K562 (cell line): ENCODE measurements around the gene MTNR1B. TPM values are rescaled to one million over a fixed set of nuclear protein-coding genes. Genes with fewer than 3 reads are reported as not detected.

Experiments
- ATAC-seq: fragments of 200-7000 bp; cut with Tn5 transposase; 3 replicates; pipeline ENCODE4 v1.9.1; 2020; ENCODE audit warnings: moderate library complexity
- BruUV-seq: library from RNA; stranded (reverse); fragments of 400-500 nt; replicated peaks from 2 replicates; lab custom pipeline; 2021; lab: Mats Ljungman, UMichigan
- CTCF ChIA-PET: fragments of 300-600 bp; formaldehyde crosslinking; extraction: SDS; loops from one replicate; lab custom pipeline; 2021; ENCODE audit warnings: low intra/inter-chr PET ratio; lab: Yijun Ruan, JAX
- POLR2A ChIA-PET: fragments of 300-600, 350-650 bp; sonication (Branson Sonifier 250); formaldehyde crosslinking; extraction: SDS; loops from one replicate; lab custom pipeline; 2021; ENCODE audit warnings: antibody characterized with exemption, inconsistent platforms; lab: Yijun Ruan, JAX
- DNase-seq, 4 experiments: peaks; one replicate each; pipeline versions ENCODE4 v3.0.0 to v3.0.0-alpha.2; 2011 to 2018; ENCODE audit warnings: low spot score in 3 of 4, mixed read lengths in 3 of 4; ENCODE audit errors: extremely low read depth in 1 of 4
- FAIRE-seq: peaks from 2 replicates; lab custom pipeline; 2011; peaks lifted over from hg19 to GRCh38; lab: Jason Lieb, UNC
- H2AFZ ChIP-seq: 2 replicates; pipeline ENCODE4 v1.6.0; 2011; ENCODE audit warnings: low read depth, low read length, control low read depth, inconsistent platforms
- H3K27ac ChIP-seq: fragments of 200-600 bp; 3 replicates; pipeline ENCODE4 v1.8.0; 2011; ENCODE audit warnings: low read depth, mild to moderate bottlenecking, control low read depth, inconsistent platforms, low read length, moderate library complexity, mixed read lengths; ENCODE audit errors: extremely low read depth
- H3K27me3 ChIP-seq, 2 experiments: fragments of 300-600 bp in 1 of 2; 2 replicates in 1 of 2; 3 replicates in 1 of 2; pipeline versions ENCODE4 v1.6.0 to v1.8.0; 2011; ENCODE audit warnings: inconsistent platforms in 2 of 2, low read length in 2 of 2, mild to moderate bottlenecking in 1 of 2, mixed read lengths in 1 of 2, moderate library complexity in 1 of 2; ENCODE audit not compliant: control insufficient read depth in 2 of 2, insufficient read depth in 2 of 2
- H3K36me3 ChIP-seq: fragments of 300-600 bp; 3 replicates; pipeline ENCODE4 v1.8.0; 2011; ENCODE audit warnings: mild to moderate bottlenecking, low read length, inconsistent platforms; ENCODE audit not compliant: control insufficient read depth, insufficient read depth
- H3K4me1 ChIP-seq, 2 experiments: fragments of 200-600 bp in 1 of 2; replicated peaks in 1 of 2; 2 replicates in 1 of 2; 3 replicates in 1 of 2; pipeline versions ENCODE4 v1.5.1 to v1.8.0; 2011; ENCODE audit warnings: inconsistent platforms in 2 of 2, low read length in 2 of 2, mild to moderate bottlenecking in 1 of 2, mixed read lengths in 1 of 2, moderate library complexity in 1 of 2; ENCODE audit not compliant: control insufficient read depth in 2 of 2, insufficient read depth in 2 of 2
- H3K4me2 ChIP-seq: 2 replicates; pipeline ENCODE4 v1.6.1; 2011; ENCODE audit warnings: low read length, control low read depth, inconsistent platforms, mixed read lengths; ENCODE audit not compliant: insufficient read depth
- H3K4me3 ChIP-seq: fragments of 200-600 bp; sonication (generic), shearing (Covaris generic); 2 replicates; pipeline ENCODE4 v1.5.1; 2016; ENCODE audit warnings: control low read depth, inconsistent platforms
- H3K79me2 ChIP-seq: fragments of 200-600 bp; 3 replicates; pipeline ENCODE4 v1.8.0; 2011; ENCODE audit warnings: low read length, inconsistent platforms; ENCODE audit not compliant: control insufficient read depth, insufficient read depth
- H3K9ac ChIP-seq, 2 experiments: 2 replicates each; pipeline versions ENCODE4 v1.6.0 to v1.6.1; 2011; ENCODE audit warnings: low read depth in 2 of 2, low read length in 2 of 2, control low read depth in 1 of 2, inconsistent platforms in 1 of 2, mild to moderate bottlenecking in 1 of 2, mixed read lengths in 1 of 2; ENCODE audit not compliant: insufficient read depth in 1 of 2
- H3K9me1 ChIP-seq: one replicate; pipeline ENCODE4 v1.6.0; 2011; ENCODE audit warnings: inconsistent platforms, mild to moderate bottlenecking, low read length, moderate library complexity; ENCODE audit not compliant: control insufficient read depth, insufficient read depth
- H3K9me3 ChIP-seq: replicated peaks from 2 replicates; pipeline ENCODE4 v1.5.1; 2011; ENCODE audit warnings: low read depth, low read length, inconsistent platforms; ENCODE audit not compliant: control insufficient read depth, insufficient read depth
- H4K20me1 ChIP-seq: replicated peaks from 2 replicates; pipeline ENCODE4 v1.6.1; 2011; ENCODE audit warnings: low read length, inconsistent platforms, mixed read lengths; ENCODE audit not compliant: control insufficient read depth, insufficient read depth
- DIDO1 ChIP-seq: fragments of 450-650 bp; IDR thresholded peaks from 2 replicates; pipeline ENCODE4 v1.6.1; 2016; ENCODE audit warnings: low read depth, missing biosample characterization, missing genetic modification characterization
- HOXB6 ChIP-seq: fragments of 250-450 bp; sonication (Bioruptor Pico); IDR thresholded peaks from 2 replicates; pipeline ENCODE4 v1.5.1; 2022; ENCODE audit warnings: mild to moderate bottlenecking, borderline replicate concordance
- NONO ChIP-seq, 2 experiments: fragments of 200-400 bp in 1 of 2; fragments of 450-650 bp in 1 of 2; formaldehyde crosslinking in 1 of 2; IDR thresholded peaks; 2 replicates each; pipeline ENCODE4 v1.6.1; 2017; ENCODE audit warnings: low read depth in 2 of 2, mild to moderate bottlenecking in 2 of 2, moderate library complexity in 2 of 2, low read length in 1 of 2
- RFX1 ChIP-seq: fragments of 450-650 bp; IDR thresholded peaks from 2 replicates; pipeline ENCODE4 v1.6.1; 2016; ENCODE audit warnings: mild to moderate bottlenecking, moderate library complexity
- ZBTB34 ChIP-seq: fragments of 250-450 bp; sonication (Bioruptor Pico); IDR thresholded peaks from 2 replicates; pipeline ENCODE4 v1.8.0; 2021; ENCODE audit warnings: mild to moderate bottlenecking, moderate library complexity
- ZNF23 ChIP-seq: fragments of 250-450 bp; sonication (Bioruptor Pico); IDR thresholded peaks from 2 replicates; pipeline ENCODE4 v1.4.0; 2020; ENCODE audit warnings: mild to moderate bottlenecking
- ZNF79 ChIP-seq: fragments of 250-450 bp; sonication (Bioruptor Pico); IDR thresholded peaks from 2 replicates; pipeline ENCODE4 v1.4.0; 2020; ENCODE audit warnings: low read depth, mild to moderate bottlenecking, moderate library complexity
- WGBS: fragments of 100-300 bp; shearing (Covaris generic); methylation state at CpG from one replicate; pipeline ENCODE4 v1.1.6; 2016; ENCODE audit warnings: low coverage, mixed read lengths; ENCODE audit not compliant: insufficient coverage; ENCODE audit errors: missing lambda C conversion rate; 5-methylcytosine and 5-hydroxymethylcytosine counted together
- in situ Hi-C: fragments of 300-500 bp; cut with MboI; formaldehyde crosslinking; loops from 4 replicates; pipeline ENCODE4 v1.15.0; 2018; ENCODE audit warnings: inconsistent platforms, mixed read lengths
- intact Hi-C: fragments of 100-400 bp; cut with micrococcal nuclease; formaldehyde crosslinking; loops from 2 replicates; pipeline ENCODE4 v1.14.2; 2022
- polyA plus RNA-seq, 8 experiments: library from polyadenylated mRNA; depleted of rRNA in 4 of 8; stranded (reverse) in 5 of 8; unstranded in 3 of 8; fragments of >200 nt; fragmentation: Nextera tagmentation in 2 of 8; fragmentation: Illumina TruSeq in 1 of 8; extraction: Ambion mirVana in 2 of 8; extraction: Trizol in 1 of 8; gene quantifications; 2 replicates each; pipeline versions ENCODE4 v1.2.1 to v1.2.3, GENCODE V29; 2011 to 2014; ENCODE audit warnings: inconsistent platforms in 1 of 8, missing spikeins in 1 of 8
- total RNA-seq, 7 experiments: library from RNA; depleted of rRNA in 6 of 7; stranded (reverse); fragments of >200 nt in 6 of 7; fragmentation: Illumina TruSeq in 2 of 7; extraction: Trizol in 2 of 7; gene quantifications; 2 replicates each; pipeline versions ENCODE4 v1.2.1 to v1.2.3, GENCODE V29; 2011 to 2021; ENCODE audit warnings: low replicate concordance in 1 of 7
- TF ChIP-seq, protein P1 (sequence below), 2 experiments: fragments of 200-800 bp in 1 of 2; sonication (Bioruptor generic) in 1 of 2; sonication (generic) in 1 of 2; formaldehyde crosslinking in 1 of 2; IDR thresholded peaks in 1 of 2; conservative IDR thresholded peaks in 1 of 2; 2 replicates each; pipeline versions ENCODE4 v1.5.0 to v1.6.1; 2016 to 2020; ENCODE audit warnings: missing compliant biosample characterization in 1 of 2, missing genetic modification characterization in 1 of 2, missing genetic modification reagents in 1 of 2

Gene MTNR1B
- total and polyA plus RNA-seq, 9 of the 15 experiments (the other 6 are each of a cell fraction or from before 2014, with no cell fraction given): not detected

GRCh38 chr11:93020248-93021046 is 51.0 kb downstream of the MTNR1B start:
- Histone ChIP-seq H3K9ac (no peak overlapping the region), H3K4me3 (no peak overlapping the region), H3K27me3 (no peaks in the 10 kb centered on the region), H3K9me1 (no peaks in the 10 kb centered on the region), H3K9me3 (no peaks in the 10 kb centered on the region), H3K4me1 (no peaks in the 10 kb centered on the region), H4K20me1 (no peaks in the 10 kb centered on the region), H3K36me3 (no peaks in the 10 kb centered on the region), H3K4me2 (no peak overlapping the region), H2AFZ (no peak overlapping the region), H3K79me2 (no peaks in the 10 kb centered on the region), H3K27ac (no peak overlapping the region)
- peak; percentile 31 for TF ChIP-seq RFX1
- no peak for TF ChIP-seq HOXB6 (CRISPR knock-in tag)
- TF ChIP-seq, protein P1, sequence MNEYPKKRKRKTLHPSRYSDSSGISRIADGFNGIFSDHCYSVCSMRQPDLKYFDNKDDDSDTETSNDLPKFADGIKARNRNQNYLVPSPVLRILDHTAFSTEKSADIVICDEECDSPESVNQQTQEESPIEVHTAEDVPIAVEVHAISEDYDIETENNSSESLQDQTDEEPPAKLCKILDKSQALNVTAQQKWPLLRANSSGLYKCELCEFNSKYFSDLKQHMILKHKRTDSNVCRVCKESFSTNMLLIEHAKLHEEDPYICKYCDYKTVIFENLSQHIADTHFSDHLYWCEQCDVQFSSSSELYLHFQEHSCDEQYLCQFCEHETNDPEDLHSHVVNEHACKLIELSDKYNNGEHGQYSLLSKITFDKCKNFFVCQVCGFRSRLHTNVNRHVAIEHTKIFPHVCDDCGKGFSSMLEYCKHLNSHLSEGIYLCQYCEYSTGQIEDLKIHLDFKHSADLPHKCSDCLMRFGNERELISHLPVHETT (CRISPR knock-in tag; conservative IDR thresholded peaks at IDR 0.05 in 1 of 2, IDR thresholded peaks at IDR 0.05 in 1 of 2): no peak
- no peak for TF ChIP-seq DIDO1
- no peak for TF ChIP-seq ZBTB34 (CRISPR knock-in tag)
- no peak for TF ChIP-seq NONO (IDR thresholded peaks at IDR 0.05; ENCODE audit: low read depth in 2 of 2, low read length in 1 of 2)
- no peak for TF ChIP-seq ZNF23 (CRISPR knock-in tag)
- TF ChIP-seq ZNF79 (CRISPR knock-in tag): no peak
- in situ Hi-C loops: loop anchor here (5.0 kb wide), 1 partner anchor 52 kb away; no protein-coding TSS in a partner anchor
- BruUV-seq: no TSS peak
- intact Hi-C loops: no loop called here
- 4% methylated on average over 5 of the region's 5 CpGs for WGBS
- POLR2A ChIA-PET: no interaction called here
- CTCF ChIA-PET: no interaction called here
- FAIRE-seq (no peak), ATAC-seq (no peak), DNase-seq (no peak)
